Adrenal gland (tissue), 5 donors: Measurements from ENCODE around the gene PIK3R2.

Source experiments
- CTCF ChIP-seq, 6 experiments: fragments of 450-650 bp in 4 of 6; fragments of 200-600 bp in 2 of 6; sonication (generic) in 1 of 6; IDR thresholded peaks; 1 replicate in 5 of 6; 2 replicates in 1 of 6; pipeline versions ENCODE4 v1.5.1 to v1.8.0; 2016 to 2021; ENCODE audit warnings: antibody characterized with exemption in 6 of 6, mild to moderate bottlenecking in 2 of 6, moderate library complexity in 1 of 6
- POLR2A ChIP-seq, 2 donors: fragments of 450-650 bp; IDR thresholded peaks; one replicate each; pipeline ENCODE4 v1.6.1; 2017; ENCODE audit warnings: antibody characterized with exemption in 2 of 2, mild to moderate bottlenecking in 2 of 2, moderate library complexity in 1 of 2
- donor health status: DM: no; HTN: no; CAD: no.

- TF ChIP-seq POLR2A (IDR thresholded peaks at IDR 0.05): no peak
- TF ChIP-seq CTCF (IDR thresholded peaks at IDR 0.05): no peak
These were observed 8.6 kb upstream of the PIK3R2 start for GRCh38 chr19:18144361-18144760.
